Neural crest cell (in vitro differentiated cells): Measurements from ENCODE around the gene ZSCAN2. TPM values are rescaled to one million over a fixed set of nuclear protein-coding genes. Genes with fewer than 3 reads are reported as not detected.

Experiments used
- DNase-seq: peaks from one replicate; pipeline ENCODE4 v3.0.0; 2021; ENCODE audit warnings: low read depth, mixed read lengths, low spot score
- H3K27ac Mint-ChIP-seq: one replicate; pipeline ENCODE4 v1.8.0; 2021; ENCODE audit warnings: mild to moderate bottlenecking, mixed read lengths; ENCODE audit not compliant: unreplicated experiment
- H3K27me3 Mint-ChIP-seq: 2 replicates; pipeline ENCODE4 v1.8.0; 2021; ENCODE audit warnings: low read depth, mild to moderate bottlenecking, mixed read lengths
- H3K36me3 Mint-ChIP-seq: 2 replicates; pipeline ENCODE4 v1.8.0; 2021; ENCODE audit warnings: low read depth, mild to moderate bottlenecking, mixed read lengths
- H3K4me1 Mint-ChIP-seq: 2 replicates; pipeline ENCODE4 v1.8.0; 2021; ENCODE audit warnings: mixed read lengths
- H3K4me3 Mint-ChIP-seq: one replicate; pipeline ENCODE4 v1.8.0; 2021; ENCODE audit warnings: mild to moderate bottlenecking, mixed read lengths
- H3K9me3 Mint-ChIP-seq: 2 replicates; pipeline ENCODE4 v1.8.0; 2021; ENCODE audit warnings: mixed read lengths
- CTCF ChIP-seq: fragments of 200-600 bp; sonication (generic); conservative IDR thresholded peaks from 2 replicates; pipeline ENCODE4 v1.5.0; 2021; ENCODE audit warnings: antibody characterized with exemption, mild to moderate bottlenecking
- total RNA-seq: library from RNA; stranded (reverse); gene quantifications from 2 replicates; pipeline ENCODE4 v1.2.1, GENCODE V29; 2021

ZSCAN2 gene
- total RNA-seq, 1 donor from 2014 or later = 21.1 TPM

GRCh38 chr15:84647726-84648125 is 46.9 kb downstream of the ZSCAN2 start:
- Mint-ChIP-seq H3K27me3 (no peaks in the 10 kb centered on the region), H3K27ac (no peak overlapping the region), H3K4me1 (peaks cover 11% of the 10 kb centered on the region), H3K9me3 (no peaks in the 10 kb centered on the region), H3K4me3 (peak overlapping the region; percentile 36), H3K36me3 (peaks cover 18% of the 10 kb centered on the region)
- no peak for DNase-seq
- no peak for TF ChIP-seq CTCF

GRCh38 chr15:84648539-84648938 is 47.7 kb downstream of the ZSCAN2 start:
- H3K4me3 Mint-ChIP-seq = no peak overlapping the region
- TF ChIP-seq CTCF = no peak
- H3K4me1 Mint-ChIP-seq = peaks cover 15% of the 10 kb centered on the region
- no peaks in the 10 kb centered on the region for H3K9me3 Mint-ChIP-seq
- peaks cover 13% of the 10 kb centered on the region for H3K36me3 Mint-ChIP-seq
- no peaks in the 10 kb centered on the region for H3K27me3 Mint-ChIP-seq
- DNase-seq = no peak
- H3K27ac Mint-ChIP-seq = no peak overlapping the region

GRCh38 chr15:84649706-84650105 is 48.9 kb downstream of the ZSCAN2 start:
- Mint-ChIP-seq H3K4me3 (no peak overlapping the region), H3K36me3 (peaks cover 13% of the 10 kb centered on the region), H3K4me1 (peaks cover 25% of the 10 kb centered on the region), H3K27me3 (peaks cover under 1% of the 10 kb centered on the region), H3K27ac (no peak overlapping the region), H3K9me3 (no peaks in the 10 kb centered on the region)
- no peak for TF ChIP-seq CTCF
- DNase-seq = no peak

- Mint-ChIP-seq H3K4me3 (peak overlapping the region; percentile 100), H3K36me3 (peaks cover 9% of the 10 kb centered on the region), H3K27me3 (peaks cover 3% of the 10 kb centered on the region), H3K4me1 (peaks cover 40% of the 10 kb centered on the region), H3K9me3 (no peaks in the 10 kb centered on the region), H3K27ac (peak overlapping the region; percentile 99)
- no peak for DNase-seq
- no peak for TF ChIP-seq CTCF
Measured at GRCh38 chr15:84653584-84653909, 52.7 kb downstream of the ZSCAN2 start.

GRCh38 chr15:84653910-84654688 is 53.3 kb downstream of the ZSCAN2 start, which contains the start of gene WDR73:
Gene WDR73 (minus strand): TSS chr15:84654283. CDS start chr15:84654274, 9 bp downstream.
- peak within 1 kb of the TSS; percentile 99 for H3K27ac Mint-ChIP-seq
- H3K9me3 Mint-ChIP-seq = no peaks in the 10 kb centered on the region
- H3K27me3 Mint-ChIP-seq = peaks cover 3% of the 10 kb centered on the region
- peaks cover 40% of the 10 kb centered on the region for H3K4me1 Mint-ChIP-seq
- TF ChIP-seq CTCF = no peak
- H3K36me3 Mint-ChIP-seq = peaks cover 7% of the 10 kb centered on the region
- peak; percentile 97 for DNase-seq
- H3K4me3 Mint-ChIP-seq = peak within 1 kb of the TSS; percentile 100
